Measurements from ENCODE around the gene PPP1R13B.

PPP1R13B gene

DNA sequence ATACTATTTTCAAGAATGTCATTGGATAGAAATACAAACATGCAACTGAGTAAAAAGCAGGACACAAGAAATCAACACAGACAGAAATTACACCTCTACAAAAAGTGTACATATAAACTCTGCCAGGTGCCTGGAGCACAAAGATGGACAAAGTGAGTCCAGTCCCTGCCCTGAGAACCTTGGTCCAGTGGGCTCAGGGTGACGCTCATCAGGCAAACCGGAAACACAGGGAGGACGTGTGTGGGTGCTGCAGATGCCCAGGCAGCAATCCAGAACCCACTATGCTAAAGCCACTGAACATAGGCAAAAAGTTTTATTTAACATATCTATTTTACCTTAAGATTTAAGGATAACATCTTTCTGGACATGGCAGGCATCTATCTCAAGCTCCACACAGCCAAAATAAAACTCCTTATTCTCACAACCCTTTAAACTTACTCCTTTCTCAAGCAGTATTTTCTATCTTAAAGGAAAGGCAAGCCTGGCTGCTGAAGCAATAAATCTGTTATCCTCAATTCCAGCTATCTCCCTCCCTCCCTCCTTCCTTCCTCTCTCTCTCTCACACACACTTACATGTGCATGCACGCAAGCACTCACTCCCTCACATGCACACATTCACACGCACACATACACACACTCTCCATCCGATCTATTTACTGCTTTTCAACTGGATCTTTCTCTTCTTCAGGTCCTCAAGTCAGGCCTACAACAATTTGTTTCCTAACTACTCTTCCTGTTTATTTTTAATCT lies 10.2 kb downstream of the PPP1R13B start:
- H3K4me1 ChIP-seq (ENCODE audit: insufficient read depth, low read length, severe bottlenecking): no peaks in the 10 kb centered on the region
- no peaks in the 10 kb centered on the region for H3K9me2 ChIP-seq (ENCODE audit: low read depth, low read length)
- H3K36me3 ChIP-seq (ENCODE audit: insufficient read depth, low read length): no peaks in the 10 kb centered on the region
- no peaks in the 10 kb centered on the region for H3F3A ChIP-seq (ENCODE audit: insufficient read depth, low read length)
- H2AFZ ChIP-seq (ENCODE audit: low read length): no peak overlapping the region
- TF ChIP-seq EZH2 (IDR thresholded peaks at IDR 0.05; ENCODE audit: borderline replicate concordance, low read length): no peak
- TF ChIP-seq, protein P1, sequence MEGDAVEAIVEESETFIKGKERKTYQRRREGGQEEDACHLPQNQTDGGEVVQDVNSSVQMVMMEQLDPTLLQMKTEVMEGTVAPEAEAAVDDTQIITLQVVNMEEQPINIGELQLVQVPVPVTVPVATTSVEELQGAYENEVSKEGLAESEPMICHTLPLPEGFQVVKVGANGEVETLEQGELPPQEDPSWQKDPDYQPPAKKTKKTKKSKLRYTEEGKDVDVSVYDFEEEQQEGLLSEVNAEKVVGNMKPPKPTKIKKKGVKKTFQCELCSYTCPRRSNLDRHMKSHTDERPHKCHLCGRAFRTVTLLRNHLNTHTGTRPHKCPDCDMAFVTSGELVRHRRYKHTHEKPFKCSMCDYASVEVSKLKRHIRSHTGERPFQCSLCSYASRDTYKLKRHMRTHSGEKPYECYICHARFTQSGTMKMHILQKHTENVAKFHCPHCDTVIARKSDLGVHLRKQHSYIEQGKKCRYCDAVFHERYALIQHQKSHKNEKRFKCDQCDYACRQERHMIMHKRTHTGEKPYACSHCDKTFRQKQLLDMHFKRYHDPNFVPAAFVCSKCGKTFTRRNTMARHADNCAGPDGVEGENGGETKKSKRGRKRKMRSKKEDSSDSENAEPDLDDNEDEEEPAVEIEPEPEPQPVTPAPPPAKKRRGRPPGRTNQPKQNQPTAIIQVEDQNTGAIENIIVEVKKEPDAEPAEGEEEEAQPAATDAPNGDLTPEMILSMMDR (IDR thresholded peaks at IDR 0.05; ENCODE audit: low read length): no peak
- no peaks in the 10 kb centered on the region for H4K20me1 ChIP-seq (ENCODE audit: insufficient read depth, low read length)
- H3K4me2 ChIP-seq (ENCODE audit: low read length): no peak overlapping the region
- 0 out of 2 replicates have a peak, but pooled peaks cover 6% of the 10 kb centered on the region for H3K79me2 ChIP-seq (ENCODE audit: insufficient read depth, low read length)
- no peaks in the 10 kb centered on the region for H3K27me3 ChIP-seq (ENCODE audit: insufficient read depth, low read length)
- no peak overlapping the region for H3K9ac ChIP-seq (ENCODE audit: low read length)
- H3K9me3 ChIP-seq (ENCODE audit: low read length): no peaks in the 10 kb centered on the region
- no peak overlapping the region for H3K4me3 ChIP-seq (ENCODE audit: low read depth, low read length, poor library complexity, severe bottlenecking)
- no peak overlapping the region for H3K27ac ChIP-seq (ENCODE audit: low read depth, low read length, poor library complexity, severe bottlenecking)

DNA sequence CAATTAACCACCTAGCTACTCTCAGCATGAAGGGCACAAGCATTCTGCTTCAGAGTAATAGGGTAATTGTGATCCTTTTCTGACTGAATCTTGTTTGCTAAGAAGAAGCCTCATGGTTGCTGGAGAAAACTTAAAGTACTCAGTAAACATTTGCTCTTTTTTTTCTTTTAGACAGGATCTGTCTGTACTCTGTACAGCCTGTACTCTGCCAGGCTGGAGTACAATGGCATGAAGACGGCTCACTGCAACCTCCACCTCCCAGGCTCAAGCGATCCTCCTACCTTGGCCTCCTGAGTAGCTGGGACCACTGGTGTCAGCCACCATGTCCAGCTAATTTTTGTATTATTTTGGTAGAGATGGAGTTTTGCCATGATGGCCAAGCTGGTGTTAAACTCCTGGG lies 12.4 kb downstream of the PPP1R13B start:
- TF ChIP-seq, protein P1 (IDR thresholded peaks at IDR 0.05; ENCODE audit: low read length): no peak
- TF ChIP-seq EZH2 (IDR thresholded peaks at IDR 0.05; ENCODE audit: borderline replicate concordance, low read length): no peak
- Histone ChIP-seq H3F3A (ENCODE audit: insufficient read depth, low read length) (no peaks in the 10 kb centered on the region), H3K9me2 (ENCODE audit: low read depth, low read length) (no peaks in the 10 kb centered on the region), H4K20me1 (ENCODE audit: insufficient read depth, low read length) (no peaks in the 10 kb centered on the region), H3K4me2 (ENCODE audit: low read length) (no peak overlapping the region), H2AFZ (ENCODE audit: low read length) (no peak overlapping the region), H3K27ac (ENCODE audit: low read depth, low read length, poor library complexity, severe bottlenecking) (no peak overlapping the region), H3K36me3 (ENCODE audit: insufficient read depth, low read length) (no peaks in the 10 kb centered on the region), H3K4me1 (ENCODE audit: insufficient read depth, low read length, severe bottlenecking) (no peaks in the 10 kb centered on the region), H3K79me2 (ENCODE audit: insufficient read depth, low read length) (0 out of 2 replicates have a peak, but pooled peaks cover 3% of the 10 kb centered on the region), H3K9ac (ENCODE audit: low read length) (no peak overlapping the region), H3K9me3 (ENCODE audit: low read length) (no peaks in the 10 kb centered on the region), H3K4me3 (ENCODE audit: low read depth, low read length, poor library complexity, severe bottlenecking) (no peak overlapping the region), H3K27me3 (ENCODE audit: insufficient read depth, low read length) (no peaks in the 10 kb centered on the region)

DNA sequence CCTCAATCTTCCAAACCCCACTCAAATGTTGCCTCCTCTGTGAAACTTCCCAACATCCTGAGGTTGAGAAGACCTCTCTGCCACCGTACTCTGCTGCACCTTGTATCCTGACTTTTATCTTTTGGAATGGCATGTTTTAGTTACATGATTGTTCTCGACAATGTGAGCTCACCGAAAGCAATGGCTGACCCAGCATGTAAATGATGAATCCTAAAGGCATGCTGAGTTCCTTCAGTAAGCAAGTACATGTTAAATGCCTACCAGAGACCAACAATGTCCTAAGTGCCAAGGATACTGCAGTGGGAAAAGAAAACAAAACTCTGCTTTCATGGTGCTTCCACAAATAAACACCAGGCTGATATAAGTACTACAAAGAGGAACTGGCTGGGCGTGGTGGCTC lies 13.7 kb downstream of the PPP1R13B start:
- H3K9me3 ChIP-seq (ENCODE audit: low read length): no peaks in the 10 kb centered on the region
- H4K20me1 ChIP-seq (ENCODE audit: insufficient read depth, low read length): no peaks in the 10 kb centered on the region
- no peak overlapping the region for H3K9ac ChIP-seq (ENCODE audit: low read length)
- H3K79me2 ChIP-seq (ENCODE audit: insufficient read depth, low read length): no peaks in the 10 kb centered on the region
- no peak overlapping the region for H2AFZ ChIP-seq (ENCODE audit: low read length)
- no peaks in the 10 kb centered on the region for H3K27me3 ChIP-seq (ENCODE audit: insufficient read depth, low read length)
- H3K36me3 ChIP-seq (ENCODE audit: insufficient read depth, low read length): no peaks in the 10 kb centered on the region
- H3F3A ChIP-seq (ENCODE audit: insufficient read depth, low read length): no peaks in the 10 kb centered on the region
- TF ChIP-seq, protein P1 (IDR thresholded peaks at IDR 0.05; ENCODE audit: low read length): no peak
- no peak for TF ChIP-seq EZH2 (IDR thresholded peaks at IDR 0.05; ENCODE audit: borderline replicate concordance, low read length)
- no peak overlapping the region for H3K4me2 ChIP-seq (ENCODE audit: low read length)
- no peaks in the 10 kb centered on the region for H3K9me2 ChIP-seq (ENCODE audit: low read depth, low read length)
- no peak overlapping the region for H3K4me3 ChIP-seq (ENCODE audit: low read depth, low read length, poor library complexity, severe bottlenecking)
- H3K4me1 ChIP-seq (ENCODE audit: insufficient read depth, low read length, severe bottlenecking): no peaks in the 10 kb centered on the region
- H3K27ac ChIP-seq (ENCODE audit: low read depth, low read length, poor library complexity, severe bottlenecking): no peak overlapping the region
